A549 (cell line): ENCODE measurements around the gene CLDN4.

Experiments
- CEBPB ChIP-seq, 2 experiments: fragments of >200 bp in 1 of 2; sonication (Bioruptor Twin) in 1 of 2; formaldehyde crosslinking in 1 of 2; IDR thresholded peaks; 2 replicates each; pipeline ENCODE4 v1.6.1; 2012 to 2016
- EP300 ChIP-seq, 2 experiments: fragments of >200 bp; sonication (Bioruptor Twin); formaldehyde crosslinking; IDR thresholded peaks; 2 replicates in 1 of 2; 3 replicates in 1 of 2; pipeline ENCODE4 v1.6.1; 2016 to 2017
- HEYL ChIP-seq: fragments of 250-450 bp; sonication (Bioruptor Pico); IDR thresholded peaks from 2 replicates; pipeline ENCODE4 v1.8.0; 2021; ENCODE audit warnings: mild to moderate bottlenecking, moderate library complexity
- HOXB13 ChIP-seq: fragments of 250-450 bp; sonication (Bioruptor Pico); IDR thresholded peaks from 2 replicates; pipeline ENCODE4 v1.5.0; 2020; ENCODE audit warnings: low read depth, mild to moderate bottlenecking, moderate library complexity
- JUNB ChIP-seq: fragments of >200 bp; sonication (Bioruptor Twin); formaldehyde crosslinking; IDR thresholded peaks from 2 replicates; pipeline ENCODE4 v1.6.1; 2016
- KDM5A ChIP-seq: fragments of 200-600 bp; sonication (generic); IDR thresholded peaks from 2 replicates; pipeline ENCODE4 v1.6.1; 2016; ENCODE audit warnings: antibody characterized with exemption, mild to moderate bottlenecking
- MAFK ChIP-seq: fragments of 450-650 bp; IDR thresholded peaks from 2 replicates; pipeline ENCODE4 v1.6.1; 2014; ENCODE audit not compliant: partially characterized antibody
- MYC ChIP-seq: IDR thresholded peaks from 2 replicates; pipeline ENCODE4 v1.6.1; 2012; ENCODE audit warnings: mild to moderate bottlenecking, inconsistent platforms, low read length, improper control_type of control experiment, borderline replicate concordance
- PHF8 ChIP-seq: fragments of 200-600 bp; sonication (generic); IDR thresholded peaks from 2 replicates; pipeline ENCODE4 v1.6.1; 2016; ENCODE audit warnings: low read depth, mild to moderate bottlenecking, antibody characterized with exemption, moderate library complexity, borderline replicate concordance
- POLR2A ChIP-seq: IDR thresholded peaks from 2 replicates; pipeline ENCODE4 v1.6.1; 2012; ENCODE audit warnings: mild to moderate bottlenecking, low read length
- POLR2AphosphoS2 ChIP-seq: conservative IDR thresholded peaks from 2 replicates; pipeline ENCODE4 v1.6.1; 2012; ENCODE audit warnings: low read length, improper control_type of control experiment, inconsistent platforms
- RAD21 ChIP-seq, 2 experiments: fragments of >200 bp in 1 of 2; sonication (Bioruptor Twin) in 1 of 2; formaldehyde crosslinking in 1 of 2; IDR thresholded peaks in 1 of 2; conservative IDR thresholded peaks in 1 of 2; 2 replicates in 1 of 2; 3 replicates in 1 of 2; pipeline ENCODE4 v1.6.1; 2012 to 2018; ENCODE audit warnings: inconsistent platforms in 1 of 2
- SMC3 ChIP-seq: fragments of >200 bp; sonication (Bioruptor Twin); formaldehyde crosslinking; IDR thresholded peaks from 3 replicates; pipeline ENCODE4 v1.6.1; 2018; ENCODE audit warnings: inconsistent platforms
- TF ChIP-seq, protein P1 (sequence below): fragments of >200 bp; sonication (Bioruptor Twin); formaldehyde crosslinking; IDR thresholded peaks from 3 replicates; pipeline ENCODE4 v1.5.1; 2016

DNA sequence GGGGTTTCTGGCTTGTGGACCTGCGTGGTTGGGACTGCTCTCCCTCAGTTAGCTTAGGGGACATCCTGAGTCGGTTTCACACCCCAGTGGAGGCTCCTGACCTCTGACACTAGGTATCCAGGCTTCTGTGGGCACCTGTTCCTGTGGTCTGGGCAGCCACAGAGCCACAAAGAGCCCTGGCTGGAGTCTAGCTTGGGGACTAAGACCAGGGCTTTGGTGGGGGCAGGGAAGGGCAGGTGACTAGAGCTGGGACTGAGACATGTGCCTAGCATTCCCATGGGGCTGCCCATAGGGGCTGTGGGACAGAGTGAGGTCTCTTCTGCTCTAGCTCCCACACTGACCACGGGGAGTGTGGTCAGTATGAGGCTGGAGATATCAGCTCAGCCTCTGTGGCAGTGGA is 26.1 kb downstream of the CLDN4 start:
- TF ChIP-seq, protein P1, sequence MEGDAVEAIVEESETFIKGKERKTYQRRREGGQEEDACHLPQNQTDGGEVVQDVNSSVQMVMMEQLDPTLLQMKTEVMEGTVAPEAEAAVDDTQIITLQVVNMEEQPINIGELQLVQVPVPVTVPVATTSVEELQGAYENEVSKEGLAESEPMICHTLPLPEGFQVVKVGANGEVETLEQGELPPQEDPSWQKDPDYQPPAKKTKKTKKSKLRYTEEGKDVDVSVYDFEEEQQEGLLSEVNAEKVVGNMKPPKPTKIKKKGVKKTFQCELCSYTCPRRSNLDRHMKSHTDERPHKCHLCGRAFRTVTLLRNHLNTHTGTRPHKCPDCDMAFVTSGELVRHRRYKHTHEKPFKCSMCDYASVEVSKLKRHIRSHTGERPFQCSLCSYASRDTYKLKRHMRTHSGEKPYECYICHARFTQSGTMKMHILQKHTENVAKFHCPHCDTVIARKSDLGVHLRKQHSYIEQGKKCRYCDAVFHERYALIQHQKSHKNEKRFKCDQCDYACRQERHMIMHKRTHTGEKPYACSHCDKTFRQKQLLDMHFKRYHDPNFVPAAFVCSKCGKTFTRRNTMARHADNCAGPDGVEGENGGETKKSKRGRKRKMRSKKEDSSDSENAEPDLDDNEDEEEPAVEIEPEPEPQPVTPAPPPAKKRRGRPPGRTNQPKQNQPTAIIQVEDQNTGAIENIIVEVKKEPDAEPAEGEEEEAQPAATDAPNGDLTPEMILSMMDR, result no peak
- TF ChIP-seq CEBPB (IDR thresholded peaks at IDR 0.05) (no peak), EP300 (IDR thresholded peaks at IDR 0.05) (no peak), MAFK (no peak), PHF8 (no peak), HEYL (CRISPR knock-in tag) (no peak), SMC3 (no peak), POLR2A (no peak), JUNB (no peak), POLR2AphosphoS2 (no peak), HOXB13 (CRISPR knock-in tag) (no peak), MYC (no peak), KDM5A (no peak), RAD21 (conservative IDR thresholded peaks at IDR 0.05 in 1 of 2, IDR thresholded peaks at IDR 0.05 in 1 of 2) (no peak)
